H1 (cell line): Measurements from ENCODE around the gene LRRC18. TPM values are rescaled to one million over a fixed set of nuclear protein-coding genes. Genes with fewer than 3 reads are reported as not detected.

Experiments used
- FOSL1 ChIP-seq: IDR thresholded peaks from 2 replicates; pipeline ENCODE4 v1.6.1; 2011; ENCODE audit warnings: mild to moderate bottlenecking, low read depth, low read length, moderate library complexity; ENCODE audit not compliant: insufficient read depth
- ZNF274 ChIP-seq: IDR thresholded peaks from 2 replicates; pipeline ENCODE4 v1.7.0; 2012; ENCODE audit warnings: low read length, borderline replicate concordance; ENCODE audit errors: extremely low read depth
- polyA plus RNA-seq, 7 experiments: library from polyadenylated mRNA; depleted of rRNA in 3 of 7; stranded (reverse) in 5 of 7; unstranded in 2 of 7; fragments of >200 nt in 5 of 7; fragments of 200-250 nt in 2 of 7; gene quantifications; 1 replicate in 5 of 7; 2 replicates in 1 of 7; 4 replicates in 1 of 7; pipeline versions ENCODE4 v1.2.1 to v1.2.3, GENCODE V29; 2011 to 2013; ENCODE audit warnings: missing spikeins in 2 of 7, mixed read lengths in 2 of 7
- total RNA-seq: library from RNA; stranded (reverse); fragmentation: NEBNext Ultra II Directional; extraction: Animal tissue kit (Norgen Biotek cat#: 25700); gene quantifications from 2 replicates; pipeline ENCODE4 v1.2.1, GENCODE V29; 2021
- TF ChIP-seq, protein P1 (sequence below): fragments of 300-600 bp; sonication (generic); IDR thresholded peaks from 2 replicates; pipeline ENCODE4 v1.7.1; 2012; ENCODE audit warnings: low read length, moderate library complexity, mild to moderate bottlenecking, inconsistent platforms; ENCODE audit not compliant: insufficient replicate concordance

The LRRC18 gene
- total and polyA plus RNA-seq, 2 of the 8 experiments (the other 6 are each of a cell fraction or from before 2014, with no cell fraction given), result not detected

GRCh38 chr10:48943096-48943495 is 3.5 kb upstream of the LRRC18 start (continued):
- TF ChIP-seq, protein P1, sequence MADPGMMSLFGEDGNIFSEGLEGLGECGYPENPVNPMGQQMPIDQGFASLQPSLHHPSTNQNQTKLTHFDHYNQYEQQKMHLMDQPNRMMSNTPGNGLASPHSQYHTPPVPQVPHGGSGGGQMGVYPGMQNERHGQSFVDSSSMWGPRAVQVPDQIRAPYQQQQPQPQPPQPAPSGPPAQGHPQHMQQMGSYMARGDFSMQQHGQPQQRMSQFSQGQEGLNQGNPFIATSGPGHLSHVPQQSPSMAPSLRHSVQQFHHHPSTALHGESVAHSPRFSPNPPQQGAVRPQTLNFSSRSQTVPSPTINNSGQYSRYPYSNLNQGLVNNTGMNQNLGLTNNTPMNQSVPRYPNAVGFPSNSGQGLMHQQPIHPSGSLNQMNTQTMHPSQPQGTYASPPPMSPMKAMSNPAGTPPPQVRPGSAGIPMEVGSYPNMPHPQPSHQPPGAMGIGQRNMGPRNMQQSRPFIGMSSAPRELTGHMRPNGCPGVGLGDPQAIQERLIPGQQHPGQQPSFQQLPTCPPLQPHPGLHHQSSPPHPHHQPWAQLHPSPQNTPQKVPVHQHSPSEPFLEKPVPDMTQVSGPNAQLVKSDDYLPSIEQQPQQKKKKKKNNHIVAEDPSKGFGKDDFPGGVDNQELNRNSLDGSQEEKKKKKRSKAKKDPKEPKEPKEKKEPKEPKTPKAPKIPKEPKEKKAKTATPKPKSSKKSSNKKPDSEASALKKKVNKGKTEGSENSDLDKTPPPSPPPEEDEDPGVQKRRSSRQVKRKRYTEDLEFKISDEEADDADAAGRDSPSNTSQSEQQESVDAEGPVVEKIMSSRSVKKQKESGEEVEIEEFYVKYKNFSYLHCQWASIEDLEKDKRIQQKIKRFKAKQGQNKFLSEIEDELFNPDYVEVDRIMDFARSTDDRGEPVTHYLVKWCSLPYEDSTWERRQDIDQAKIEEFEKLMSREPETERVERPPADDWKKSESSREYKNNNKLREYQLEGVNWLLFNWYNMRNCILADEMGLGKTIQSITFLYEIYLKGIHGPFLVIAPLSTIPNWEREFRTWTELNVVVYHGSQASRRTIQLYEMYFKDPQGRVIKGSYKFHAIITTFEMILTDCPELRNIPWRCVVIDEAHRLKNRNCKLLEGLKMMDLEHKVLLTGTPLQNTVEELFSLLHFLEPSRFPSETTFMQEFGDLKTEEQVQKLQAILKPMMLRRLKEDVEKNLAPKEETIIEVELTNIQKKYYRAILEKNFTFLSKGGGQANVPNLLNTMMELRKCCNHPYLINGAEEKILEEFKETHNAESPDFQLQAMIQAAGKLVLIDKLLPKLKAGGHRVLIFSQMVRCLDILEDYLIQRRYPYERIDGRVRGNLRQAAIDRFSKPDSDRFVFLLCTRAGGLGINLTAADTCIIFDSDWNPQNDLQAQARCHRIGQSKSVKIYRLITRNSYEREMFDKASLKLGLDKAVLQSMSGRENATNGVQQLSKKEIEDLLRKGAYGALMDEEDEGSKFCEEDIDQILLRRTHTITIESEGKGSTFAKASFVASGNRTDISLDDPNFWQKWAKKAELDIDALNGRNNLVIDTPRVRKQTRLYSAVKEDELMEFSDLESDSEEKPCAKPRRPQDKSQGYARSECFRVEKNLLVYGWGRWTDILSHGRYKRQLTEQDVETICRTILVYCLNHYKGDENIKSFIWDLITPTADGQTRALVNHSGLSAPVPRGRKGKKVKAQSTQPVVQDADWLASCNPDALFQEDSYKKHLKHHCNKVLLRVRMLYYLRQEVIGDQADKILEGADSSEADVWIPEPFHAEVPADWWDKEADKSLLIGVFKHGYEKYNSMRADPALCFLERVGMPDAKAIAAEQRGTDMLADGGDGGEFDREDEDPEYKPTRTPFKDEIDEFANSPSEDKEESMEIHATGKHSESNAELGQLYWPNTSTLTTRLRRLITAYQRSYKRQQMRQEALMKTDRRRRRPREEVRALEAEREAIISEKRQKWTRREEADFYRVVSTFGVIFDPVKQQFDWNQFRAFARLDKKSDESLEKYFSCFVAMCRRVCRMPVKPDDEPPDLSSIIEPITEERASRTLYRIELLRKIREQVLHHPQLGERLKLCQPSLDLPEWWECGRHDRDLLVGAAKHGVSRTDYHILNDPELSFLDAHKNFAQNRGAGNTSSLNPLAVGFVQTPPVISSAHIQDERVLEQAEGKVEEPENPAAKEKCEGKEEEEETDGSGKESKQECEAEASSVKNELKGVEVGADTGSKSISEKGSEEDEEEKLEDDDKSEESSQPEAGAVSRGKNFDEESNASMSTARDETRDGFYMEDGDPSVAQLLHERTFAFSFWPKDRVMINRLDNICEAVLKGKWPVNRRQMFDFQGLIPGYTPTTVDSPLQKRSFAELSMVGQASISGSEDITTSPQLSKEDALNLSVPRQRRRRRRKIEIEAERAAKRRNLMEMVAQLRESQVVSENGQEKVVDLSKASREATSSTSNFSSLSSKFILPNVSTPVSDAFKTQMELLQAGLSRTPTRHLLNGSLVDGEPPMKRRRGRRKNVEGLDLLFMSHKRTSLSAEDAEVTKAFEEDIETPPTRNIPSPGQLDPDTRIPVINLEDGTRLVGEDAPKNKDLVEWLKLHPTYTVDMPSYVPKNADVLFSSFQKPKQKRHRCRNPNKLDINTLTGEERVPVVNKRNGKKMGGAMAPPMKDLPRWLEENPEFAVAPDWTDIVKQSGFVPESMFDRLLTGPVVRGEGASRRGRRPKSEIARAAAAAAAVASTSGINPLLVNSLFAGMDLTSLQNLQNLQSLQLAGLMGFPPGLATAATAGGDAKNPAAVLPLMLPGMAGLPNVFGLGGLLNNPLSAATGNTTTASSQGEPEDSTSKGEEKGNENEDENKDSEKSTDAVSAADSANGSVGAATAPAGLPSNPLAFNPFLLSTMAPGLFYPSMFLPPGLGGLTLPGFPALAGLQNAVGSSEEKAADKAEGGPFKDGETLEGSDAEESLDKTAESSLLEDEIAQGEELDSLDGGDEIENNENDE, result no peak
- no peak for TF ChIP-seq FOSL1
- no peak for TF ChIP-seq ZNF274
